NCI-H2029 (cell line): Measurements from ENCODE around the gene IPO8.
A peak's percentile ranks its signal among the peaks of the same experiment; 100 is the strongest.

Experiments used
- DNase-seq: peaks from one replicate; lab custom pipeline; 2025; lab: John Stamatoyannopoulos, UW

The IPO8 gene

DNA sequence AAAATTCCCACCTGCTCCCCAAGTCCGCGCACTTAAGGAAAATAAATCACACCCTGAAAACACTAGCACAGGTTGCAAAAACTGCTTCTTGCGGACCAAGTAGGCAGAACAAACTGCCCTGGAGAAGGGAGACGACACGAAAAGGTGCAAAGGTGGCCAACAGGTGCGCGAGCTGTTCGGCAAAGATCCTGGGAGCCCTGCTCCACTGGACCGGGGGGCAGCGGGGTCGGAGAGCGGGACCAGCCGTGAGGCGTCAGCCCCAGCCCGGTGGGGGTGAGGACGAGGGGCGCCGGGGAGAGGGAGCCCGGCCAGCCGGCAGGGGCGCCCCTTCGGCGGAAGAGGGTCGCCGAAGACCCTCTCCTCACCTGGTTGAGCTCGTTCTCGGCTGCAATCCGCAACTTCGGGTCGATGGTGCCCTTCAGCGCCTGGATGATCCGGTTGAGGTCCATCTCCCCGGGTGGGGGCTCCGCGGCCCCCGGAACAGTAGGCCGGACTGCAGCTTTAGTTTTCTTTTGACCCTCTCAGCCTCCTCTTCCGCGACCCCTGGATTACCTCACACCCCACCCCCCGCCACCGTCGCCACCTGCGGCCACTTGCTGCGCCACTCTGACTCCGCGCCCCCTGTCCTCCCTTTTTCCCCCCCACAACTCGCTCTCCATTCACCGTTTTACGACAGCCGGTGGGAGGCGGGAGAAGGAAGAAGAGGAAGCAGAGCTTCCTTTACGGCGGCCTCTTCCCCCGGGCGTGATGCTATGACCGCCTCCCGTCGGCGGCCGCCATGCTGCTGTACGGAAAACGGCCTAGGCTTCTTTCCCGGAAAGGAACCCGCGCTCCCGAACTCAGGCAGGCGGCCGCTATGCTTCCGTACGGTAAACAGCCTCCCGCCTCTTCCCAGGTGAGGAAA, at the start of gene IPO8:
Gene IPO8, minus strand, starts transcription at position 671 of the 904 bp plus-strand sequence. Its CDS starts 222 bp downstream, at position 449.
- DNase-seq: peak; percentile 96

DNA sequence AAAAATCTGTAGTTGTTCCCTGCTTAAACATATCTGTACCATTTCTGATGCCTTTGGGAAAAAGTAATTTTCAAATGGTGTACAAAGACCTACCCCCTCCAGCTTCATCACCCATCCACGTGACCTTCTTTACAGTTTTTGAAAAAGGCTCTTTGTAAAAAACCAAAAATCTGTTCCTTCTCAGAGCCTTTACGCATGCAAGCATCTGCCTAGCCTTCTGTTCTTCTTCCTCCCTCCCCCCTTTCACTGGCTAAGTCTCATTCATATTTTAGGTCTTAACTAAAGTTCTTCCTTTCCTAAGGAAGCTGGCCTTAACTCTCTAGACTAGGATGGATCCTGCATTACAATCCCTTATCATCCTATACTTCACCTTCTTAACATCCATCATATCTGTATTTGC, 48.7 kb upstream of the IPO8 start:
- no peak for DNase-seq

DNA sequence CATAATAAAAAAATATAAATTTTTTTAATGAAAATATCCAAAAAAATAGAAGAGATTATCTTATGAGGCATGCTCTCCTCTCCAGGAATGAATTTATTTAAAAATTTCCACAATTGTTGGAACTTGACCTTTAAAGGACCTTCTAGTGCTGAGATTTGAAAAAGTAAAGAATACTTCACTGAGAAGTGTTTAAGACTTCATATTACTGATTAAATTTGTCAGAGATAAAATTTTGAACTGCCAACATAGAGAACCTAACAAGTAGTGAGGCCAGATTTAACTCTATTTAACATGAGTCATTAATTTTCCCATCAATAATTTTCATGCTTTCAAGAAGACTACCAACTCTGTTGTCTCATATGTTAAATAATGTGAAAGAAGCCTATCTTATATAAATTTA, 44.6 kb upstream of the IPO8 start:
- no peak for DNase-seq

DNA sequence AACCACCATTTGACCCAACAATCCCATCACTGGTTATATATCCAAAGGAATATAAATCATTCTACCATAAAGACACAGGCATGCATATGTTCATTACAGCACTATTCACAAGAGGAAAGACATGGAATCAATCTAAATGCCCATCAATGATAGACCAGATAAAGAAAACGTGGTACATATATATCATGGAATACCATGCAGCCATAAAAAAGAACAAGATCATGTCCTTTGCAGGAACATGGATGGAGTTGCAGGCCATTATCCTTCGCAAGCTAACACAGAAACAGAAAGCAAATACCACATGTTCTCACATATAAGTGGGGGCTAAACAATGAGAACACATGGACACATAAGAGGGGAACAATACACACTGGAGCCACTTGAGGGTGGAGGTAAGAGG, 43.4 kb upstream of the IPO8 start:
- DNase-seq: no peak

DNA sequence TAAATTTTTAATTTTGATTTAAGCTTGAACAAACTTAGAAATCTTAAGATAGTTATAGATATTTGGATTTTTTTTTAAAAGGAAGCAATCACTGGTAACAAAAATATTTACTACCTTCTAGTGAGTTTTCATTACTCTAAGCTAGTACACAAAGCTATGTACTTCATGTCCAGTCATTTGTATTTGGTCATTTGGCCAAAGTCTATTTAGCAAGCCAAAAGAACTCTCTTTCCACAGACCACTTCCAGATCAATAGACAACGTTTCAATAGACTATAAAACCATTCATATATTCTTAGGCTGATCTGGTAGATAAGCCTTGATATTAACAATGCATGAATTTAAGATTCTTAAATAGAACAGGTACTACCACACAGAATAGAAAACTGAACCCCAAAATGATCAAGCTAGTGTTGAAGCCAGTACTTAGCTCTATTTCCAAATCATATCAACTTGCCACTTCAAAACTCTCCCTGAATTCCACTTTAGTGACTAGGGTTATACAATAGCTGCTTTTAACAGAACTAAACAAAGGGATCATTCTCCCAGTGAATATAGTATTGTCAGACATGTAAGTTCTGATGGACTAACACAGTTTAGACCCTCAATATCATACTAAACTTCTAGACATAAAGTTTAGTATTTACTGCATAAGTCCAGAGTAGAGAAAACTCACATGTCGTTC, 37.4 kb upstream of the IPO8 start:
- DNase-seq: no peak

DNA sequence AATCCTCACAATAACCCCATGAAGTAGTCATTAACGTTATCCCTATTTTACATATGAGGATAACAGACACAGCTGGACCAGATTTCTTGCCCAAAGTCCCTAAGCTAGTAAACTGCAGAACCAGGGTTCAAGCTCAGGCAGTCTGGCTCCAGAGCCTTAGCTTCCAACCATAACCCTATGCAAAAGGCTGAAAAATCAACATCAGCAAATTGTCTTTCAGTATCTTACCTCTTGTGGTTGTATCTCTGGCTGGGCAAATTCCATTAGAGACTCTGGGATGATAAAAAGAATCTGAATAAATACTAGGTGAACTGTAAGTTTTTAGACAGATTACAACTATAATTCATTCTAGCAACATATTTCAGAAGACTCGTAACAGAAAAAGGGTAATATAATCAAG, 34.3 kb upstream of the IPO8 start:
- no peak for DNase-seq

GRCh38 chr12:30729547-30729946, 33.9 kb upstream of the IPO8 start:
- DNase-seq: no peak

DNA sequence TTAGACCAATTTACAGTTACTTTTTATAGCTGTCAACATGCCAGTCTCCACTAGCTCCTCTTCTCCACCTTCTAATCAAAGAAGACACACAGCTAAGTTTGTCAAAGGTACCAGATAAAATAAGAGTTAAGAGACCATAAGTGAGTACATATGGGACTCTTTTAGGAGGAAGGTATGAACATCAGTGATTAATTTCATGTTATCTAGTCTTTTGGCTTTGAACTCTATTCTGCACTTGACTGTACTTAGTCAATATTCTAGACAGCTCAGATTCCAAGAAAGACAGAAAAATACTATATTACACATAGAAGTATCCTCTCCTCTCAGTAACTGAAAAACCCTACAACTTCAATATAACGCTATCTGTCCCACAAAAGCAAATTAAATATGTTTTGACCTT, 31.0 kb upstream of the IPO8 start:
- no peak for DNase-seq

- no peak for DNase-seq
Measured at GRCh38 chr12:30725739-30726138, 30.1 kb upstream of the IPO8 start.

DNA sequence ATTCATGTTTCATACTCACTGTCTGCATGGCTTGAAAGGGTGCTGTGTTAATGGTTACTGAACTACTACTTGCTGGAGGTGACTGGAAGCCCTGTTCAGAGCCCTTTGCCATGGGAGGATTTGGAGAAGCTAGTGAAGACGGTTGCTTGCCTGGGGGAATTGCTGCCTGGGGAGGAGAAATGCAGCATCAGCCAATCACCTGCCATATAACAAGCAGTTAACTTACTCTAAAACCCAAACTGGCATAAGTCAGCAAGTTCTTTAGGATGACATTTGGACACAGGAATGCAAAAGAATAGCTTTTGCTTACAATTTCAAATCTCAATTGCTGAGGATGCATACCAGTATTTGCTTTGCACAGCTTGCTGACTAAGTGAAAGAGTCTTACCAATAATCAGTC, 23.4 kb upstream of the IPO8 start:
- no peak for DNase-seq

DNA sequence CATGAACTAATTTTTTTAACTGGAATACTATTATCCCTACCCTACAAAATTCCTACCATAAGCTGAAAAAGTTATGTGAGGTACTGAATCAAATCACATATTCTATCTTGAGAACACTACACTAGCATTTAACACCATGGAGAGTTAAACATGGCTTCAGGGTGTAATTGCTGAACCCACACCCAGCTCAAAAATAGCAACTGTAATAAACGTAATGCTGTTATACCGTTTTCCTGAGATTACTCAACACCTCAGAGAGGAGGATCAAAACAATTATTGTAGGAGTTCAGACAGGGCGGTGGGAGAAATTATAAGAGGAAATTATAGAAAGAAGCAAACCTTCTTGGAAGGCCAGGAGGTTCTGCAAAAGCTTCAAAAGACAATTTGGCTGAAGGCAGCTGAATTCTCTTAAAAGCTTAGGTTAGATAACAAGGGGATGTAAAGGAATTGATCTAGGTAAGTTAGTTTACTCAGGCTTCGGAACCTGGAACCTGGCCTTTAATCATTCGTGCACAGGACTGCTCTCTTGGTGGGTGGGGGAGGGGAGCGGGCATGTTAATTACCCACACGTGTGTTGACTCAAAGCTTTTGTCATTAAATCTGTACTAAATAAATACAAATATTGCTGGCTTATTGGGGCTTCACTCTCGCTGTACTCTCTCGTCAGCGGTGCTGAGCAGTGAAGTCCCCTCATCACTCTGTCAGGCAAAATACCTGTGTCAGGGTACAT, 12.1 kb upstream of the IPO8 start:
- DNase-seq: no peak

GRCh38 chr12:30706476-30706875, 10.8 kb upstream of the IPO8 start:
- peak; percentile 35 for DNase-seq

DNA sequence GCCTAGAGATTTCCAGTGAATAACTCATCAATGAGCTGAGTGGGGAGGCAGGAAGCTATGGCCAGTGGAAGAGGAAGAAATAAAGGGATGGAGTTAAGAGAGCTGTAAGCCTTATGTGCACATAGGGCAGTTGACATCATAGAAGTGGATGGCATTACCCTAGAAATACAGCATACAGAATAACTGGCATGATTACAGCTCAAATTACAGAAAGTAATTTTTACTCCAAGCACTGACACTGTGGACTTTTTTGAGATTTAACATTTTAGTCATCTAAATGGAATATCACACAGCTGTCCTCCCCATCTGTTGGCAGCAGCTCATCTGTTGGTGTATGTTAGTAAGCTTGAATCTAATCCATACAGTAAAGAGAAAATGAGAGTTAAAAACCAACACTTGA, 5.4 kb upstream of the IPO8 start:
- DNase-seq: no peak

GRCh38 chr12:30700216-30700900, 4.7 kb upstream of the IPO8 start:
- DNase-seq: no peak

- DNase-seq: no peak
Measured at GRCh38 chr12:30698346-30698745, 2.7 kb upstream of the IPO8 start.

- no peak for DNase-seq
Measured at GRCh38 chr12:30696943-30697342, 1.3 kb upstream of the IPO8 start.

DNA sequence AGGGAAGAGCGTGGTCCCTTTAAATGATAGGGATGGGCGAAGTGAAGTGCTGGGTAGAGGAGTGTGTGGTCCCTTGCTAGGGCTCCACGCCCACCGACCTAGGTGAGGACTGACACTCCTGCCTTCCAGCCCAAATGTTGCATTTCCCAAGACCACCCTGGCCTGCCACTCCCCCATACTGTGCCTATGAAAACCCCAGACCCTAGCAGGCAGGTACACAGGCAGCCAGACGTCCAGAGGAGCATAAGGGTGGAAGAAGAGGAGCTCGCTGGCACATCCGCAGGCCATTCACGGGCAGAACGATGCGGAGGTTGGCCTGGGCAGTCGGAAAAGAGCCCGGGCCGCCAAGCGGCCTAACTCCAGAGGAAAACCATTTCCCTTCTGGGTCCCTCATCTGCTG, 817 bp upstream of the IPO8 start:
- DNase-seq: no peak

- no peak for DNase-seq
Measured at GRCh38 chr12:30696103-30696408, 387 bp upstream of the IPO8 start.

DNA sequence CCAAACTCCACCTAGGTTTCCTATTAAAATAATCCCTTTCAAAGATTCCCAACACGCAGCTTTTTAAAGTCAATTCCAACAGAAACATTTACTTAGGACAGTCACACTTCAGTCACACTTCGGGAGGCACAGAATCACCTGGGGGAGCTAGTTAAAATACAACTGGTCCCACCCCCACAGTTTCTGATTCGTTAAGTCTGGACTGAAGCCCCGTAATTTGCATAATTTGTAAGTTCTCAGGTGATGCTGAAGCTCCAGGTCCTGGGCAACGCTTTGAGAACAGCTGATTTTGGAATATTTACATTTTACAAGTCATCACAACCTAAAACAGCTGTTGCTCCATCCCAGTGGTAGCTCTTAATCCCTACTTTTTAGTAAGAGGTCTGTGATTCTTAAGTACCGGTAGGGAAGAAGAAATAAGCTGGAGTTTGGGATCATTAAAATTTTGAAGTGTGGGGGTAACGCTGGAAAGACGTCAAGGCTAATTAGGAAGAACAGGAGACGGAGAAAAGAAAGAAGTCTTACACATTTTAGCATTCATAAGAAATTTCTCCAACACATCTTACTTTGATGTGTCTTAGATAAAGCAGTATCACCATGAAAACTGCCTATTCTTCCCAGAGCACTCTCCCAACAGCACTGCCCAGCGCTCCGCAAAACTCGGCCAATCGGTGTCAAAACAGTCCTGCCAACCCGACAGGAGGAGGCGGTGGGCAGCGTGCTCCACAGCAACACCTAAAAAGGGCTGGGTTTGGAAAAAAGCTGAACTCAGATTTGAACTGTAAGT, 1.1 kb downstream of the IPO8 start:
- peak; percentile 26 for DNase-seq

- DNase-seq: no peak
Measured at GRCh38 chr12:30692470-30692869, 3.2 kb downstream of the IPO8 start.

- DNase-seq: peak; percentile 38
Measured at GRCh38 chr12:30691122-30691879, 4.4 kb downstream of the IPO8 start.
